ENCODE measurements around the gene OR52A5.
"Not testable (repeated sequence)": the region's sequence is repeated elsewhere in the genome, so short reads cannot be mapped to it uniquely, and the experiment has no call there.

OR52A5 gene

GRCh38 chr11:5137996-5138395 is at the start of gene OR52A5:
TSS of gene OR52A5 (minus strand) at chr11:5138356. CDS start at chr11:5132642, 5,714 bp downstream.
- DNase-seq = no peak

- no peak for DNase-seq
Measured at GRCh38 chr11:5178046-5178837, 40.1 kb upstream of the OR52A5 start.

- DNase-seq = no peak
Measured at GRCh38 chr11:5174934-5175333, 36.8 kb upstream of the OR52A5 start.

DNA sequence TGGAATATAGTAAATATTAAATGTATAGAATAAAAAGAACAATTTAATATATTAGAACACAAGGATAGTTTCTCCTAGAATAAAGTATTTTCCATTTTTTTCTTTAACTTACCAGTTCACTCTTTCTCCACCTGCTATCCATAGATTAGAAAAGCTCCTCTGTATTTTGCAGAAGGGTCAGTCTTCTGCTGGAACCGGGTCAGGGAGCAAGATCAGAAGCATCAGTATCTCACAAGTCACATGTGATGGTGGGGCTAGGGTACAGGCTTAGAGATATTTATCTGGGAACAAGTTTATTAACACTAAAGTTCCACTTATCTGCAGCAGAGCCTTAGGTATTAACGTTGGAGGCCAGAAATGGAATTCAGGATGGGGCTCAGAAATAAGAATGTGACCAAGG is 33.7 kb upstream of the OR52A5 start:
- no peak for DNase-seq

- DNase-seq = not testable (repeated sequence)
Measured at GRCh38 chr11:5165898-5166297, 27.7 kb upstream of the OR52A5 start.

DNA sequence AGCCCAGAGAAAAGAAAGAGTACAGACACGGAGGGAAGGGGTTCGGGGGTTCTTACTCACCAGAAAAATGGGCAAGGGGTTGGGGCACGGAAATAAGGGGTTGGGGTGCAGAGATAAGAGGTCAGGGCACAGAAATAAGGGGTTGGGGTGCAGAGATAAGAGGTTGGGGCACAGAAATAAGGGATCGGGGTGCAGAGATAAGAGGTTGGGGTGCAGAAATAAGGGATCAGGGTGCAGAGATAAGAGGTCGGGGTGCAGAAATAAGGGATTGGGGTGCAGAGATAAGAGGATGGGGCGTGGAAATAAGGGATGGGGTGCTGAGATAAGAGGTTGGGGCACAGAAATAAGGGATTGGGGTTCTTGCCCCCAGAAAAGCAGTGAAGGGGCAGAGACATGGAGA is 26.7 kb upstream of the OR52A5 start:
- DNase-seq = not testable (repeated sequence)

DNA sequence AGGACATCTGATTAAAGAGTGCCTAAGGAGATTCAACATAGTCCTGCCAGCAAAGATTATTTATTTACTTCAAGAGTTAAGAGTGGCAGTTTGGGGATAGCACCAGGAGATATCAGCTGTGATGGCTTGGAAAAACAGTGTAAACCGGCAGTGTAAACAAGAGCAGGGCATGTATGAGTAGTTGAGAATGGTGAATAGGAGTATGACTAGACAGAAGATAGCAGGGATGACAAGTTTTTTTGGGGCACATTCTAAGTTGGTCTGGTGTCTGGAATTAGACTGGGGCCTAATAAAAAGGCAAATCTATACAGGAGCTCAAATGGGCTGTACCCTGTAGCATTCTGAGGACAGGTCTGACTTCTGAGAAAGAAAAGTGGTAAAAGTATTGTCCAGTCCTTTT is 22.9 kb upstream of the OR52A5 start:
- DNase-seq = not testable (repeated sequence)

- DNase-seq = not testable (repeated sequence)
Measured at GRCh38 chr11:5160217-5160616, 22.1 kb upstream of the OR52A5 start.

DNA sequence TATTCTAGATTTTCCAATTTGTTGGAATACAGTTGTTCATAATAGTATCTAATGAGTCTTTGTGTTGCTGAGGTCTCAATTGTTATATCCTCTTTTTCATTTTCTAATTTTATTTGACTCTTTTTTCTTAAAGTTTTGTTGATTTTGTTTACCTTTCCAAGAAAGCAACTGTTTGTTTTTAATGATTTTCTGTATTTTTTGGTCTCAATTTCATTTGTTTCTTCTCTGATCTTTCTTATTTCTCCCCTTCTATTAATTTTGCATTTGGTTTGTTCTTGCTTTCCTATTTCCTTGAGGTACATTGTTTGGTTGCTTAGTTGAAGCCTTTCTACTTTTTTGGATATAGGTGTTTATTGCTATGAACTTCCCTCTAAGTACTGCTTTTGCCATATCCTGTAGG is 21.6 kb upstream of the OR52A5 start:
- DNase-seq = no peak

DNA sequence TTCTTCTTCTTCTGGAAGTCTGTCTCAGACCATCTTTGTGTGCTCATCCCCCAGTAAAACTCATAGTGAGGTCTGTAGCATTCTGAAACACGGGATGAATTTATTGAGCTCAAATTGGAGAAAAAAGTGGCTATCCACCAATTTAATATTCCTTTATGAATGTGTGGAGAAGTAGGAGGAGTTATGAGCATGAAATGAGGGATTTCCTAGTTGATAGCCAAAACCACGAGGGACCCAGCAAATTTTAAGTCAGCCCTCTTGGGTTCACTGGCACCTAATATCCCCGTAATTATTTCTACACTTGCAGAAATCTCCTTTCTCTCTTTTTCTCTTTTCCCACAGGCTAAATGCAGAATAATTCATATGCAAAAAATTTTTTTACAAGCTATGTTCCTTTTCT is 16.5 kb upstream of the OR52A5 start, which contains the start of gene OR52A1:
Gene OR52A1, minus strand, starts transcription at position 101 of the 400 bp plus-strand sequence. CDS start 2,388 bp downstream, outside the sequence.
- DNase-seq = no peak

GRCh38 chr11:5153574-5154431 is 15.6 kb upstream of the OR52A5 start:
- DNase-seq = no peak

- DNase-seq = no peak
Measured at GRCh38 chr11:5151713-5152153, 13.6 kb upstream of the OR52A5 start.

- DNase-seq = not testable (repeated sequence)
Measured at GRCh38 chr11:5144206-5144605, 6.0 kb upstream of the OR52A5 start.

- DNase-seq = no peak
Measured at GRCh38 chr11:5137014-5137413, 1.1 kb downstream of the OR52A5 start.

DNA sequence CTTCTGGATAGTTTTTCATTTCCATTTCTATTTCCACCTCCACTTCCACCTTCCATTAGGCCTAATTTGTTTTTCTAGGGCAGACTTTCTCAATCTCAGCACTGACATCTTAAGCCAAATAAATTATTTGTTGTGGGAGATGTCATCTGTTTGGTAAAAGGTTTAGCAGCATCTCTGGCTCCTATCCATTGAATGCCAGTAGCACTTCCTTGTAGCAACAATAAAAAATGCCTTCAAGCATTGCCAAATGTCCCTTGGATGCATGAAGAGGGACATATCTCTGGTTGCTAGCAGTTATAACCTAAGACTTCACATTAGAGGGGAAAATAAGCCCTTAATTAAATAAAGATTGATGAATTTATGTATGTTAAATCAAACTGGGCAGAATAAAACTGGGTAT is 1.9 kb downstream of the OR52A5 start:
- DNase-seq = no peak

GRCh38 chr11:5131584-5132335 is 6.4 kb downstream of the OR52A5 start:
- DNase-seq = no peak

GRCh38 chr11:5129457-5129877 is 8.7 kb downstream of the OR52A5 start:
- DNase-seq = no peak

- no peak for DNase-seq
Measured at GRCh38 chr11:5124891-5125620, 13.1 kb downstream of the OR52A5 start.

GRCh38 chr11:5123802-5124521 is 14.2 kb downstream of the OR52A5 start:
- peak; percentile 29 for DNase-seq

GRCh38 chr11:5118893-5119292 is 19.3 kb downstream of the OR52A5 start:
- no peak for DNase-seq

DNA sequence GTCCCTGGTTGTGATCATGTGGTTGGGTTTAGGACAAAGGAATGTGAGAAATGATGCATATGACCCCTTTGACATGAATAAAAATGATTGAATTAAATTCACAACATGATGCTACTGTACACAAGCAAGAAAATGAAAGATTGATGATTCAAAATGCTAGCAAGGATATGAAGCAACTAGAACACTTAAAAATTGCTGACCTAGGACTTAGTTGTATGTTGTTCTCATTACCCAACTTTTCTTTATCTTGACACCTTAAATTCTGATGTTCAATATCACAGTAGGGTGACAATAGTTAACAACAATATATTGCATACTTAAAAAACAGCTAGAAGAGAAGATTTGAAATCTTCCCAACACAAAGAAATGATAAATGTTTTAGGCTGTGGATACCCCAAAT is 20.6 kb downstream of the OR52A5 start:
- DNase-seq = no peak

GRCh38 chr11:5115339-5115738 is 22.8 kb downstream of the OR52A5 start:
- DNase-seq = no peak
